Renal cortical epithelial cell (primary cell): ENCODE measurements around the gene HERPUD2. TPM values are rescaled to one million over a fixed set of nuclear protein-coding genes. Genes with fewer than 3 reads are reported as not detected.
"Not testable (repeated sequence)": the region's sequence is repeated elsewhere in the genome, so short reads cannot be mapped to it uniquely, and the experiment has no call there.

ENCODE experiments used
- DNase-seq: peaks from one replicate; pipeline ENCODE4 v3.0.0-alpha.2; 2011; ENCODE audit warnings: low read depth
- total RNA-seq: library from RNA; depleted of rRNA; stranded (reverse); fragments of >200 nt; gene quantifications from 2 replicates; pipeline ENCODE4 v1.2.3, GENCODE V29; 2014

Gene HERPUD2
- total RNA-seq, 1 donor from 2014 or later = 40.0 TPM

- peak; percentile 79 for DNase-seq
Measured at GRCh38 chr7:35605760-35606159, 89.2 kb downstream of the HERPUD2 start.

- DNase-seq = no peak
Measured at GRCh38 chr7:35604595-35604994, 90.3 kb downstream of the HERPUD2 start.

GRCh38 chr7:35599645-35600044 is 95.3 kb downstream of the HERPUD2 start:
- no peak for DNase-seq

GRCh38 chr7:35599061-35599460 is 95.9 kb downstream of the HERPUD2 start:
- DNase-seq = no peak

- DNase-seq = peak; percentile 11
Measured at GRCh38 chr7:35596061-35596460, 98.9 kb downstream of the HERPUD2 start.

- DNase-seq = no peak
Measured at GRCh38 chr7:35593899-35594298, 101.0 kb downstream of the HERPUD2 start.

GRCh38 chr7:35588647-35589046 is 106.3 kb downstream of the HERPUD2 start:
- no peak for DNase-seq

GRCh38 chr7:35584990-35585389 is 109.9 kb downstream of the HERPUD2 start:
- DNase-seq = no peak

GRCh38 chr7:35584533-35584932 is 110.4 kb downstream of the HERPUD2 start:
- DNase-seq = not testable (repeated sequence)

Other genes starting within 250 kb of the HERPUD2 start
- gene SEPTIN7, start 105.9 kb upstream of the HERPUD2 start, total RNA-seq = 219 and 315 TPM in 2 replicates